H1 (cell line): ENCODE results near the gene MAP4K4. TPM values are rescaled to one million over a fixed set of nuclear protein-coding genes. Genes with fewer than 3 reads are reported as not detected.

ENCODE experiments used
- CTCF ChIA-PET: fragments of 300-600 bp; sonication (Branson Sonifier 250); formaldehyde crosslinking; loops from one replicate; lab custom pipeline; 2021; ENCODE audit not compliant: partially characterized antibody; lab: Charles Lee
- POLR2A ChIA-PET: fragments of 300-600 bp; sonication (Branson Sonifier 250); formaldehyde crosslinking; loops from one replicate; lab custom pipeline; 2021; ENCODE audit warnings: inconsistent platforms; ENCODE audit not compliant: partially characterized antibody; lab: Charles Lee
- DNase-seq, 2 experiments: peaks; one replicate each; pipeline versions ENCODE4 v3.0.0 to v3.0.0-alpha.2; 2010 to 2022; ENCODE audit warnings: low spot score in 2 of 2, low read depth in 1 of 2, mixed read lengths in 1 of 2
- FAIRE-seq: peaks from 2 replicates; lab custom pipeline; 2011; peaks lifted over from hg19 to GRCh38; lab: Jason Lieb, UNC
- H2AFZ ChIP-seq: 2 replicates; pipeline ENCODE4 v1.8.1; 2012; ENCODE audit warnings: low read length, inconsistent platforms
- H2AK5ac ChIP-seq: 2 replicates; pipeline ENCODE4 v1.6.1; 2013; ENCODE audit warnings: low read depth, low read length
- H2BK120ac ChIP-seq: replicated peaks from 2 replicates; pipeline ENCODE3; 2013; ENCODE audit warnings: low read depth, low read length, inconsistent platforms
- H2BK12ac ChIP-seq: 2 replicates; pipeline ENCODE4 v1.6.1; 2013; ENCODE audit warnings: low read depth, low read length
- H2BK15ac ChIP-seq: 2 replicates; pipeline ENCODE4 v1.6.1; 2013; ENCODE audit warnings: low read length
- H2BK20ac ChIP-seq: 2 replicates; pipeline ENCODE4 v1.6.1; 2013; ENCODE audit warnings: low read length
- H2BK5ac ChIP-seq: 2 replicates; pipeline ENCODE4 v1.6.1; 2013; ENCODE audit warnings: low read depth, low read length
- H3K14ac ChIP-seq: 2 replicates; pipeline ENCODE4 v1.6.1; 2013; ENCODE audit warnings: inconsistent platforms; ENCODE audit not compliant: insufficient read length
- H3K18ac ChIP-seq: 2 replicates; pipeline ENCODE4 v1.6.1; 2013; ENCODE audit warnings: low read length; ENCODE audit errors: extremely low read depth
- H3K23ac ChIP-seq: 2 replicates; pipeline ENCODE4 v1.6.1; 2013; ENCODE audit warnings: inconsistent platforms; ENCODE audit not compliant: insufficient read length
- H3K23me2 ChIP-seq: 2 replicates; pipeline ENCODE4 v1.6.1; 2013; ENCODE audit warnings: low read depth, low read length
- H3K27ac ChIP-seq: 2 replicates; pipeline ENCODE4 v1.6.1; 2011; ENCODE audit warnings: low read depth, low read length, inconsistent platforms
- H3K27me3 ChIP-seq, 4 experiments: replicated peaks in 1 of 4; 1 replicate in 1 of 4; 2 replicates in 3 of 4; pipeline versions ENCODE4 v1.6.1 to v1.8.1; 2011 to 2013; ENCODE audit warnings: low read length in 3 of 4, mild to moderate bottlenecking in 3 of 4, inconsistent platforms in 2 of 4, mixed read lengths in 2 of 4, moderate library complexity in 1 of 4; ENCODE audit not compliant: control insufficient read depth in 3 of 4, insufficient read depth in 3 of 4; ENCODE audit errors: extremely low read depth in 1 of 4
- H3K36me3 ChIP-seq, 4 experiments: 2 replicates each; pipeline versions ENCODE4 v1.6.1 to v1.8.1; 2011 to 2013; ENCODE audit warnings: mild to moderate bottlenecking in 4 of 4, low read length in 3 of 4, moderate library complexity in 2 of 4, control low read depth in 1 of 4, inconsistent platforms in 1 of 4; ENCODE audit not compliant: insufficient read depth in 4 of 4, control insufficient read depth in 2 of 4
- H3K4ac ChIP-seq: replicated peaks from 2 replicates; pipeline ENCODE3; 2013; ENCODE audit warnings: low read length, low read depth, mixed read lengths, inconsistent platforms; ENCODE audit not compliant: insufficient read length
- H3K4me1 ChIP-seq, 4 experiments: replicated peaks in 1 of 4; 1 replicate in 1 of 4; 2 replicates in 3 of 4; pipeline versions ENCODE4 v1.6.1 to v1.8.1; 2011 to 2013; ENCODE audit warnings: low read length in 3 of 4, inconsistent platforms in 2 of 4, mixed read lengths in 1 of 4; ENCODE audit not compliant: insufficient read depth in 4 of 4, control insufficient read depth in 3 of 4
- H3K4me2 ChIP-seq, 2 experiments: 2 replicates each; pipeline versions ENCODE4 v1.6.1 to v1.8.1; 2011 to 2013; ENCODE audit warnings: low read depth in 2 of 2, low read length in 2 of 2, control low read depth in 1 of 2, inconsistent platforms in 1 of 2, mild to moderate bottlenecking in 1 of 2; ENCODE audit not compliant: insufficient read depth in 1 of 2
- H3K4me3 ChIP-seq, 4 experiments: fragments of 200-600, 300-600 bp in 1 of 4; sonication (generic), shearing (Covaris generic), sonication (Bioruptor Twin) in 1 of 4; 2 replicates each; pipeline versions ENCODE4 v1.5.1 to v1.8.1; 2011 to 2016; ENCODE audit warnings: low read length in 4 of 4, low read depth in 3 of 4, control low read depth in 2 of 4, inconsistent platforms in 2 of 4, mild to moderate bottlenecking in 2 of 4, mixed read lengths in 1 of 4, moderate library complexity in 1 of 4; ENCODE audit not compliant: insufficient read depth in 2 of 4; ENCODE audit errors: extremely low read depth in 1 of 4
- H3K56ac ChIP-seq: replicated peaks from 2 replicates; pipeline ENCODE3; 2013; ENCODE audit warnings: low read depth, mild to moderate bottlenecking, mixed read lengths, low read length, inconsistent platforms; ENCODE audit not compliant: insufficient read length
- H3K79me1 ChIP-seq: 2 replicates; pipeline ENCODE4 v1.6.1; 2013; ENCODE audit warnings: low read depth, low read length, control low read depth
- H3K79me2 ChIP-seq, 2 experiments: 2 replicates each; pipeline versions ENCODE4 v1.6.1 to v1.8.1; 2012 to 2013; ENCODE audit warnings: low read length in 2 of 2, mild to moderate bottlenecking in 2 of 2, inconsistent platforms in 1 of 2; ENCODE audit not compliant: insufficient read depth in 2 of 2, control insufficient read depth in 1 of 2
- H3K9ac ChIP-seq, 4 experiments: replicated peaks in 1 of 4; 1 replicate in 1 of 4; 2 replicates in 3 of 4; pipeline versions ENCODE4 v1.6.1 to v1.8.1; 2011 to 2013; ENCODE audit warnings: low read depth in 3 of 4, low read length in 3 of 4, control low read depth in 2 of 4, mild to moderate bottlenecking in 2 of 4, moderate library complexity in 2 of 4, inconsistent platforms in 1 of 4; ENCODE audit errors: extremely low read depth in 1 of 4
- H3K9me3 ChIP-seq, 2 experiments: 2 replicates each; pipeline versions ENCODE4 v1.6.1 to v1.8.1; 2012 to 2013; ENCODE audit warnings: mild to moderate bottlenecking in 2 of 2, moderate library complexity in 2 of 2, control low read depth in 1 of 2, inconsistent platforms in 1 of 2, low read depth in 1 of 2, low read length in 1 of 2, mixed read lengths in 1 of 2; ENCODE audit not compliant: insufficient read depth in 2 of 2
- H4K20me1 ChIP-seq, 2 experiments: replicated peaks in 1 of 2; 2 replicates each; pipeline versions ENCODE3 to v1.8.1; 2011 to 2013; ENCODE audit warnings: inconsistent platforms in 2 of 2, low read length in 2 of 2, mild to moderate bottlenecking in 1 of 2; ENCODE audit not compliant: insufficient read depth in 2 of 2, control insufficient read depth in 1 of 2
- H4K5ac ChIP-seq: 2 replicates; pipeline ENCODE4 v1.6.1; 2013; ENCODE audit warnings: low read length, low read depth, mixed read lengths, inconsistent platforms; ENCODE audit not compliant: insufficient read length
- H4K8ac ChIP-seq: 2 replicates; pipeline ENCODE4 v1.8.0; 2013; ENCODE audit warnings: mild to moderate bottlenecking, moderate library complexity, low read length, inconsistent platforms; ENCODE audit not compliant: insufficient read depth; ENCODE audit errors: extremely low read depth
- H4K91ac ChIP-seq: replicated peaks from 2 replicates; pipeline ENCODE3; 2013; ENCODE audit warnings: low read length, mixed read lengths, inconsistent platforms; ENCODE audit not compliant: insufficient read length
- EP300 ChIP-seq, 2 experiments: IDR thresholded peaks; 1 replicate in 1 of 2; 2 replicates in 1 of 2; pipeline ENCODE4 v1.6.1; 2011 to 2012; ENCODE audit warnings: low read depth in 2 of 2, low read length in 2 of 2, mild to moderate bottlenecking in 2 of 2, borderline replicate concordance in 1 of 2, inconsistent platforms in 1 of 2, moderate library complexity in 1 of 2
- HDAC2 ChIP-seq, 2 experiments: fragments of 300-600 bp in 1 of 2; sonication (generic) in 1 of 2; IDR thresholded peaks; 2 replicates each; pipeline ENCODE4 v1.6.1; 2011 to 2012; ENCODE audit warnings: low read depth in 2 of 2, low read length in 2 of 2, mild to moderate bottlenecking in 2 of 2, moderate library complexity in 2 of 2, borderline replicate concordance in 1 of 2, inconsistent platforms in 1 of 2
- HDAC6 ChIP-seq: IDR thresholded peaks from one replicate; pipeline ENCODE4 v1.7.1; 2012; ENCODE audit warnings: low read depth, mild to moderate bottlenecking, inconsistent platforms, low read length, moderate library complexity
- RBBP5 ChIP-seq: IDR thresholded peaks from 2 replicates; pipeline ENCODE4 v1.7.1; 2012; ENCODE audit warnings: low read depth, mild to moderate bottlenecking, inconsistent platforms, low read length, moderate library complexity, borderline replicate concordance
- SRF ChIP-seq: IDR thresholded peaks from 2 replicates; pipeline ENCODE4 v1.6.1; 2011; ENCODE audit warnings: mild to moderate bottlenecking, low read depth, low read length, moderate library complexity
- SUZ12 ChIP-seq: fragments of 200-600 bp; sonication (generic); IDR thresholded peaks from 2 replicates; pipeline ENCODE4 v1.6.1; 2012; ENCODE audit warnings: mild to moderate bottlenecking, inconsistent platforms, low read length, moderate library complexity, mixed read lengths
- TBP ChIP-seq: IDR thresholded peaks from 2 replicates; pipeline ENCODE4 v1.6.1; 2011; ENCODE audit warnings: low read depth, low read length, improper control_type of control experiment
- TCF12 ChIP-seq: IDR thresholded peaks from 2 replicates; pipeline ENCODE4 v1.6.1; 2011; ENCODE audit warnings: low read depth, mild to moderate bottlenecking, low read length
- WGBS, 2 experiments: shearing (Covaris generic) in 1 of 2; methylation state at CpG; one replicate each; pipeline versions ENCODE4 v1.1.6 to v1.1.7; 2013 to 2015; ENCODE audit warnings: low lambda C conversion rate in 2 of 2, mixed read lengths in 2 of 2, inconsistent platforms in 1 of 2, low coverage in 1 of 2, missing lambda C conversion rate in 1 of 2; ENCODE audit not compliant: insufficient replicate concordance in 2 of 2, insufficient coverage in 1 of 2, insufficient read length in 1 of 2; ENCODE audit errors: extremely low coverage in 1 of 2, missing lambda C conversion rate in 1 of 2; 5-methylcytosine and 5-hydroxymethylcytosine counted together
- polyA plus RNA-seq, 7 experiments: library from polyadenylated mRNA; depleted of rRNA in 3 of 7; stranded (reverse) in 5 of 7; unstranded in 2 of 7; fragments of >200 nt in 5 of 7; fragments of 200-250 nt in 2 of 7; gene quantifications; 1 replicate in 5 of 7; 2 replicates in 1 of 7; 4 replicates in 1 of 7; pipeline versions ENCODE4 v1.2.1 to v1.2.3, GENCODE V29; 2011 to 2013; ENCODE audit warnings: missing spikeins in 2 of 7, mixed read lengths in 2 of 7
- total RNA-seq: library from RNA; stranded (reverse); fragmentation: NEBNext Ultra II Directional; extraction: Animal tissue kit (Norgen Biotek cat#: 25700); gene quantifications from 2 replicates; pipeline ENCODE4 v1.2.1, GENCODE V29; 2021

MAP4K4 gene
- total and polyA plus RNA-seq, 2 of the 8 experiments (the other 6 are each of a cell fraction or from before 2014, with no cell fraction given) = 53.2 to 138 TPM

DNA sequence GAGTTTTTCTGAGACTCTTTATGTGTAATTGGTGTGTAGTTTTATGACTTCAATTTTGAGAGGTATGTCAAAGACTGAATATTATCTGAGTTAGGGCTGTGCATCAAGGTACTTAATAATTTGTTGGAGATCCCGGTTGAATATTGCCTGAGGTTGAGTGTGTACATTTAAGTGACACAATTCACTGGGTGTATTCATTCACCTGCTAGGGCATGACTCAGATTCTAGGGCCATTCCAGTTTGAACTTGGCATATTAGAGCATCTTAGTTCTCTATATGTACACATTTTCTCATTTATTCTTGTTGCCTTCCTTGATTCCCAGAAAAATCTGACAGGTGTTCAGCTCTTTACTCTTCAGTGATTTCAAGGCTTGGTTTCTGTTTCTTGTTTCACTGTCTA lies 12.5 kb downstream of the MAP4K4 start:
- peaks cover 12 to 15% of the 10 kb centered on the region in 2 experiments for H4K20me1 ChIP-seq
- no peak overlapping the region for H3K4ac ChIP-seq
- no peak overlapping the region for H3K23ac ChIP-seq
- DNase-seq = no peak
- H3K27ac ChIP-seq = no peak overlapping the region
- no peaks in the 10 kb centered on the region for H3K27me3 ChIP-seq
- no peak overlapping the region for H2BK15ac ChIP-seq
- POLR2A ChIA-PET = interaction anchor here (0.6 to 6.5 kb wide), 3 partner anchors 12 to 14 kb away, joined by 4 to 33 read pairs (median 4); partner anchors contain the start of gene MAP4K4
- TF ChIP-seq TBP (no peak), HDAC2 (IDR thresholded peaks at IDR 0.05; ENCODE audit: borderline replicate concordance in 1 of 2, low read depth in 2 of 2, low read length in 2 of 2) (no peak), RBBP5 (no peak), SRF (no peak), TCF12 (no peak), SUZ12 (no peak), EP300 (IDR thresholded peaks at IDR 0.05; ENCODE audit: borderline replicate concordance in 1 of 2, low read depth in 2 of 2, low read length in 2 of 2) (no peak), HDAC6 (no peak)
- TF ChIP-seq, all 59 proteins: peak for 0
- Histone ChIP-seq H4K91ac (no peak overlapping the region), H3K36me3 (peaks cover 0 to 3% (median 1%) of the 10 kb centered on the region in 4 experiments; a peak in 2 of 8 replicates), H2AK5ac (no peak overlapping the region), H4K5ac (no peak overlapping the region), H3K79me2 (peaks cover 20 to 99% of the 10 kb centered on the region in 2 experiments), H3K56ac (no peak overlapping the region), H2AFZ (no peak overlapping the region), H2BK120ac (no peak overlapping the region), H4K8ac (no peak overlapping the region), H3K9me3 (no peaks in the 10 kb centered on the region), H2BK12ac (no peak overlapping the region), H3K14ac (no peak overlapping the region), H3K4me1 (peaks cover 3 to 18% (median 8%) of the 10 kb centered on the region in 4 experiments; a peak in 5 of 7 replicates), H3K18ac (no peak overlapping the region), H2BK20ac (no peak overlapping the region), H3K4me3 (no peak overlapping the region), H3K23me2 (no peaks in the 10 kb centered on the region), H3K79me1 (peaks cover 8% of the 10 kb centered on the region), H3K9ac (no peak overlapping the region), H2BK5ac (no peak overlapping the region), H3K4me2 (no peak overlapping the region)
- FAIRE-seq = no peak
- CTCF ChIA-PET = interaction anchor here (0.9 to 2.4 kb wide), 4 partner anchors 13 to 102 kb away, joined by 4 to 10 read pairs (median 6); no protein-coding TSS in a partner anchor
- WGBS, 2 experiments = 91% methylated on average over 1 of the region's 1 CpG; no CpG with 5 or more reads in 1 of the 2 experiments
